SK-N-SH (cell line): ENCODE results near the gene P3H3. TPM values are rescaled to one million over a fixed set of nuclear protein-coding genes. Genes with fewer than 3 reads are reported as not detected.

Source experiments
- CTCF ChIA-PET: fragments of 300-600, 350-600 bp; formaldehyde crosslinking; extraction: SDS; loops from one replicate; lab custom pipeline; 2021; lab: Yijun Ruan, JAX
- POLR2A ChIA-PET: fragments of 350-600 bp; sonication (Branson Sonifier 250); formaldehyde crosslinking; extraction: SDS; loops from one replicate; lab custom pipeline; 2020; ENCODE audit warnings: antibody characterized with exemption, inconsistent platforms; lab: Yijun Ruan, JAX
- DNase-seq: peaks from one replicate; pipeline ENCODE4 v3.0.0; 2012
- H2AFZ ChIP-seq: fragments of 200-600 bp; sonication (generic); 2 replicates; pipeline ENCODE4 v1.8.1; 2016; ENCODE audit warnings: antibody characterized with exemption, mild to moderate bottlenecking, low read depth
- H3F3A ChIP-seq: fragments of 200-600 bp; sonication (generic); replicated peaks from 2 replicates; pipeline ENCODE3; 2016; ENCODE audit warnings: antibody characterized with exemption, mild to moderate bottlenecking; ENCODE audit not compliant: insufficient read depth
- H3K27ac ChIP-seq, 2 experiments: fragments of 200-500 bp in 1 of 2; fragments of 200-600 bp in 1 of 2; sonication (Bioruptor generic) in 1 of 2; sonication (generic), shearing (Covaris generic) in 1 of 2; 2 replicates each; pipeline versions ENCODE4 v1.5.1 to v1.6.1; 2014 to 2016; ENCODE audit warnings: low read depth in 2 of 2, inconsistent platforms in 1 of 2, low read length in 1 of 2, mild to moderate bottlenecking in 1 of 2, mixed read lengths in 1 of 2
- H3K27me3 ChIP-seq: fragments of 200-600 bp; sonication (generic), shearing (Covaris generic); 2 replicates; pipeline ENCODE4 v1.6.1; 2016; ENCODE audit warnings: mixed run types; ENCODE audit not compliant: insufficient read depth
- H3K36me3 ChIP-seq, 2 experiments: fragments of 200-500 bp in 1 of 2; fragments of 200-600 bp in 1 of 2; sonication (Bioruptor generic) in 1 of 2; sonication (generic) in 1 of 2; replicated peaks in 1 of 2; 2 replicates each; pipeline versions ENCODE3 to v1.5.1; 2014 to 2016; ENCODE audit warnings: low read length in 1 of 2, mild to moderate bottlenecking in 1 of 2; ENCODE audit not compliant: insufficient read depth in 2 of 2, control insufficient read depth in 1 of 2
- H3K4me1 ChIP-seq, 2 experiments: fragments of 200-500 bp in 1 of 2; fragments of 200-600 bp in 1 of 2; sonication (Bioruptor generic) in 1 of 2; sonication (generic), shearing (Covaris generic) in 1 of 2; 2 replicates each; pipeline versions ENCODE4 v1.5.1 to v1.6.1; 2014 to 2016; ENCODE audit warnings: low read depth in 1 of 2, low read length in 1 of 2, mixed run types in 1 of 2; ENCODE audit not compliant: insufficient read depth in 2 of 2, control insufficient read depth in 1 of 2
- H3K4me2 ChIP-seq: fragments of 200-600 bp; sonication (generic), shearing (Covaris generic); 2 replicates; pipeline ENCODE4 v1.6.1; 2017; ENCODE audit warnings: mixed run types
- H3K4me3 ChIP-seq, 2 experiments: fragments of 200-500 bp in 1 of 2; fragments of 200-600 bp in 1 of 2; sonication (Bioruptor generic) in 1 of 2; sonication (generic), shearing (Covaris generic) in 1 of 2; 2 replicates each; pipeline versions ENCODE4 v1.5.1 to v1.8.1; 2014 to 2016; ENCODE audit warnings: low read depth in 2 of 2, inconsistent platforms in 1 of 2, low read length in 1 of 2, mild to moderate bottlenecking in 1 of 2, mixed read lengths in 1 of 2, moderate library complexity in 1 of 2
- H3K79me2 ChIP-seq: fragments of 200-600 bp; sonication (generic); 2 replicates; pipeline ENCODE4 v1.8.1; 2017; ENCODE audit warnings: mild to moderate bottlenecking; ENCODE audit not compliant: insufficient read depth
- H3K9ac ChIP-seq: fragments of 200-600 bp; sonication (generic); 2 replicates; pipeline ENCODE4 v1.6.1; 2017; ENCODE audit warnings: mixed run types
- H3K9me2 ChIP-seq: fragments of 200-600 bp; sonication (generic); 2 replicates; pipeline ENCODE4 v1.6.1; 2017; ENCODE audit warnings: mixed run types
- H3K9me3 ChIP-seq: fragments of 200-600 bp; sonication (generic); 2 replicates; pipeline ENCODE4 v1.6.1; 2017; ENCODE audit warnings: mixed run types, mild to moderate bottlenecking, moderate library complexity
- H4K20me1 ChIP-seq: fragments of 200-600 bp; sonication (generic); 2 replicates; pipeline ENCODE4 v1.6.1; 2017; ENCODE audit warnings: mild to moderate bottlenecking, mixed run types; ENCODE audit not compliant: insufficient read depth
- CHD2 ChIP-seq: fragments of 150-350 bp; IDR thresholded peaks from 2 replicates; pipeline ENCODE4 v1.6.1; 2018; ENCODE audit warnings: low read length; ENCODE audit not compliant: partially characterized antibody
- EP300 ChIP-seq, 2 experiments: IDR thresholded peaks; 2 replicates each; pipeline versions ENCODE4 v1.4.0 to v1.6.1; 2012; ENCODE audit warnings: borderline replicate concordance in 1 of 2, low read depth in 1 of 2, low read length in 1 of 2
- EZH2phosphoT487 ChIP-seq: fragments of 200-600 bp; sonication (generic); IDR thresholded peaks from 2 replicates; pipeline ENCODE4 v1.6.1; 2017; ENCODE audit warnings: low read depth, mixed run types, mild to moderate bottlenecking, antibody characterized with exemption, moderate library complexity, borderline replicate concordance
- FOXJ3 ChIP-seq: sonication (generic); formaldehyde crosslinking; IDR thresholded peaks from 2 replicates; pipeline ENCODE4 v1.5.1; 2020; ENCODE audit warnings: mild to moderate bottlenecking, missing genetic modification reagents
- GATA2 ChIP-seq: sonication (generic); formaldehyde crosslinking; IDR thresholded peaks from 2 replicates; pipeline ENCODE4 v1.5.0; 2020; ENCODE audit warnings: mild to moderate bottlenecking, missing genetic modification reagents
- IRF3 ChIP-seq: fragments of 150-350 bp; IDR thresholded peaks from 2 replicates; pipeline ENCODE4 v1.6.1; 2016; ENCODE audit warnings: mild to moderate bottlenecking, low read depth, low read length
- JUND ChIP-seq: IDR thresholded peaks from 2 replicates; pipeline ENCODE4 v1.4.0; 2012
- MAX ChIP-seq: IDR thresholded peaks from 2 replicates; pipeline ENCODE4 v1.4.0; 2012; ENCODE audit warnings: low read depth
- MEF2A ChIP-seq: IDR thresholded peaks from 2 replicates; pipeline ENCODE4 v1.4.0; 2012; ENCODE audit warnings: low read depth, borderline replicate concordance
- MXI1 ChIP-seq: IDR thresholded peaks from 2 replicates; pipeline ENCODE4 v1.6.1; 2012; ENCODE audit warnings: mild to moderate bottlenecking, low read depth, low read length, improper control_type of control experiment
- NRF1 ChIP-seq: IDR thresholded peaks from 2 replicates; pipeline ENCODE4 v1.6.1; 2012; ENCODE audit warnings: low read depth, mild to moderate bottlenecking, low read length
- PBX3 ChIP-seq: IDR thresholded peaks from 2 replicates; pipeline ENCODE4; 2012
- POLR2AphosphoS5 ChIP-seq: IDR thresholded peaks from 2 replicates; pipeline ENCODE4 v1.6.1; 2012; ENCODE audit warnings: low read depth, low read length
- RAD21 ChIP-seq: IDR thresholded peaks from 2 replicates; pipeline ENCODE4 v1.6.1; 2012; ENCODE audit warnings: mild to moderate bottlenecking, low read length
- RXRA ChIP-seq: IDR thresholded peaks from 2 replicates; pipeline ENCODE4 v1.4.0; 2012; ENCODE audit warnings: low read depth, mild to moderate bottlenecking, borderline replicate concordance
- SIN3A ChIP-seq: IDR thresholded peaks from 2 replicates; pipeline ENCODE4 v1.6.1; 2012; ENCODE audit warnings: low read depth, mild to moderate bottlenecking, low read length, moderate library complexity, borderline replicate concordance
- TAF1 ChIP-seq: IDR thresholded peaks from 2 replicates; pipeline ENCODE4 v1.6.1; 2012; ENCODE audit warnings: low read depth, mild to moderate bottlenecking, low read length, moderate library complexity, borderline replicate concordance
- TCF12 ChIP-seq: IDR thresholded peaks from 2 replicates; pipeline ENCODE4 v1.4.0; 2012
- USF1 ChIP-seq: IDR thresholded peaks from 2 replicates; pipeline ENCODE4 v1.4.0; 2012; ENCODE audit warnings: low read depth, borderline replicate concordance
- YY1 ChIP-seq: IDR thresholded peaks from 2 replicates; pipeline ENCODE4 v1.4.0; 2012; ENCODE audit warnings: low read depth, mild to moderate bottlenecking
- WGBS: methylation state at CpG from one replicate; pipeline ENCODE4 v1.1.6; 2017; ENCODE audit warnings: low lambda C conversion rate; 5-methylcytosine and 5-hydroxymethylcytosine counted together
- polyA plus RNA-seq, 3 experiments: library from polyadenylated mRNA; depleted of rRNA; stranded (reverse); fragments of >200 nt; gene quantifications; 2 replicates each; pipeline ENCODE4 v1.2.3, GENCODE V29; 2012

The P3H3 gene
- polyA plus RNA-seq, 1 of the 3 experiments (the other 2 are of a cell fraction): 74.6 TPM

- TF ChIP-seq USF1 (no peak), POLR2AphosphoS5 (no peak), MAX (no peak), MEF2A (no peak), RAD21 (no peak)
These were observed 3.9 kb downstream of the P3H3 start (continued) for GRCh38 chr12:6832125-6832524.

GRCh38 chr12:6833189-6833890 is 5.1 kb downstream of the P3H3 start:
- Histone ChIP-seq H3K4me3 (no peak overlapping the region), H3K36me3 (peaks cover 40 to 59% of the 10 kb centered on the region in 2 experiments), H3K9ac (no peak overlapping the region), H3K79me2 (peaks cover 26% of the 10 kb centered on the region), H3K9me3 (no peaks in the 10 kb centered on the region), H3F3A (no peaks in the 10 kb centered on the region)
- no peak for TF ChIP-seq POLR2AphosphoS5
- no peak for TF ChIP-seq EZH2phosphoT487
- TF ChIP-seq TCF12: no peak
- TF ChIP-seq YY1: no peak
- TF ChIP-seq GATA2 (CRISPR knock-in tag): no peak
- TF ChIP-seq RXRA: no peak
- no peak for TF ChIP-seq USF1
- TF ChIP-seq SIN3A: no peak
- TF ChIP-seq CHD2: no peak
- TF ChIP-seq FOXJ3 (CRISPR knock-in tag): no peak
- no peak for TF ChIP-seq JUND
- no peak for TF ChIP-seq NRF1
- TF ChIP-seq MXI1: no peak
- no peak for TF ChIP-seq EP300 (IDR thresholded peaks at IDR 0.05; ENCODE audit: borderline replicate concordance in 1 of 2, low read depth in 1 of 2, low read length in 1 of 2)
- TF ChIP-seq MEF2A: no peak
- TF ChIP-seq IRF3: no peak
- no peak for TF ChIP-seq TAF1
- TF ChIP-seq PBX3: no peak
- TF ChIP-seq, all 33 proteins: peak for 0
- Histone ChIP-seq H4K20me1 (0 out of 2 replicates have a peak, but pooled peaks cover 11% of the 10 kb centered on the region), H3K27me3 (no peaks in the 10 kb centered on the region), H3K9me2 (no peaks in the 10 kb centered on the region), H3K4me1 (peaks cover 0 to 11% of the 10 kb centered on the region in 2 experiments; a peak in 1 of 4 replicates), H3K27ac (no peak overlapping the region), H2AFZ (no peak overlapping the region), H3K4me2 (no peak overlapping the region)
- WGBS: 98% methylated on average over 5 of the region's 6 CpGs
- CTCF ChIA-PET: interaction anchor here (0.6 to 14.1 kb wide), 10 partner anchors 9 to 279 kb away, joined by 3 to 225 read pairs (median 6); partner anchors contain the start of genes CDCA3, GNB3, GPR162 and MLF2
- DNase-seq: no peak
- POLR2A ChIA-PET: interaction anchor here (2.0 kb wide), 1 partner anchor 20 kb away, joined by 5 read pairs; no protein-coding TSS in a partner anchor
